T-helper 2 cell treated with Interferon-gamma antibody and Interleukin-4, amounts not matched to agents 5 μg/mL and 100 μg/mL, for 36 hours (primary cell): ENCODE results near the gene SAP30BP.
A peak's percentile ranks its signal among the peaks of the same experiment; 100 is the strongest.

Experiments used
- DNase-seq: peaks from one replicate; pipeline ENCODE4 v3.0.0; 2021; ENCODE audit warnings: low spot score
- H3K27ac Mint-ChIP-seq: one replicate; pipeline ENCODE4 v1.8.0; 2021; ENCODE audit warnings: mild to moderate bottlenecking, mixed read lengths
- H3K27me3 Mint-ChIP-seq: one replicate; pipeline ENCODE4 v1.8.0; 2021; ENCODE audit warnings: low read depth, mixed read lengths
- H3K36me3 Mint-ChIP-seq: one replicate; pipeline ENCODE4 v1.8.0; 2021; ENCODE audit warnings: low read depth, mixed read lengths
- H3K4me1 Mint-ChIP-seq: one replicate; pipeline ENCODE4 v1.8.0; 2021; ENCODE audit warnings: low read depth, mixed read lengths
- H3K4me3 Mint-ChIP-seq: one replicate; pipeline ENCODE4 v1.8.0; 2022; ENCODE audit warnings: mild to moderate bottlenecking, moderate library complexity, mixed read lengths
- H3K9me3 Mint-ChIP-seq: one replicate; pipeline ENCODE4 v1.8.0; 2021; ENCODE audit warnings: mixed read lengths

The SAP30BP gene

DNA sequence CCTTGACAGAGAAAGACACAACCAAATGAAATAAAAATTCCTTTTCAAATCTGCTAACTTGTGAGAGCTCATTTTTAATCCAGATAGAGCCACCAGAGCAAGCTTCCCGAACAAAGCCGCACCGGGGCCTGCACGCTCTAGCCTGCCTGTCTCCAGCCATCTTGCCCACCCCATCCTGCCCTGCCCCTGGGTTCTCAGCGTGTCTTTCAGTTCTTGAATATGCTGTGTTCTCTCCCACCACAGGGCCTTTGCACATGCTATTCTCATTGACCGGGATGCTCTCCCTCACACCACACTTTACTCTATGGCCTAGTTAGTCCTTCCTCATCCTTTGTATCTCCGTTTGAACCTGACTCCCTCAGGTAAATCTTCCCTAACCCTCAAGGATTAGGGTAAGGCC is 19.2 kb upstream of the SAP30BP start:
- H3K36me3 Mint-ChIP-seq, result no peaks in the 10 kb centered on the region
- H3K4me3 Mint-ChIP-seq, result no peak overlapping the region
- no peak for DNase-seq
- peaks cover 8% of the 10 kb centered on the region for H3K4me1 Mint-ChIP-seq
- no peaks in the 10 kb centered on the region for H3K9me3 Mint-ChIP-seq
- H3K27ac Mint-ChIP-seq, result no peak overlapping the region
- no peaks in the 10 kb centered on the region for H3K27me3 Mint-ChIP-seq

- H3K4me1 Mint-ChIP-seq, result peaks cover 8% of the 10 kb centered on the region
- H3K27me3 Mint-ChIP-seq, result no peaks in the 10 kb centered on the region
- no peak for DNase-seq
- H3K4me3 Mint-ChIP-seq, result no peak overlapping the region
- no peaks in the 10 kb centered on the region for H3K9me3 Mint-ChIP-seq
- H3K27ac Mint-ChIP-seq, result no peak overlapping the region
- no peaks in the 10 kb centered on the region for H3K36me3 Mint-ChIP-seq
These were observed 17.5 kb upstream of the SAP30BP start for GRCh38 chr17:75649687-75650086.

- no peaks in the 10 kb centered on the region for H3K27me3 Mint-ChIP-seq
- no peaks in the 10 kb centered on the region for H3K9me3 Mint-ChIP-seq
These were observed 16.3 kb upstream of the SAP30BP start for GRCh38 chr17:75650874-75651273.

GRCh38 chr17:75652341-75652740 is 14.8 kb upstream of the SAP30BP start:
- Mint-ChIP-seq H3K27me3 (no peaks in the 10 kb centered on the region), H3K9me3 (no peaks in the 10 kb centered on the region), H3K27ac (no peak overlapping the region), H3K4me1 (no peaks in the 10 kb centered on the region), H3K4me3 (no peak overlapping the region), H3K36me3 (peaks cover 3% of the 10 kb centered on the region)
- DNase-seq, result no peak

More at GRCh38 chr17:75650874-75651273, 16.3 kb upstream of the SAP30BP start:
- H3K4me1 Mint-ChIP-seq, result peaks cover 4% of the 10 kb centered on the region
- no peak for DNase-seq
- no peaks in the 10 kb centered on the region for H3K36me3 Mint-ChIP-seq
- no peak overlapping the region for H3K4me3 Mint-ChIP-seq
- H3K27ac Mint-ChIP-seq, result no peak overlapping the region

DNA sequence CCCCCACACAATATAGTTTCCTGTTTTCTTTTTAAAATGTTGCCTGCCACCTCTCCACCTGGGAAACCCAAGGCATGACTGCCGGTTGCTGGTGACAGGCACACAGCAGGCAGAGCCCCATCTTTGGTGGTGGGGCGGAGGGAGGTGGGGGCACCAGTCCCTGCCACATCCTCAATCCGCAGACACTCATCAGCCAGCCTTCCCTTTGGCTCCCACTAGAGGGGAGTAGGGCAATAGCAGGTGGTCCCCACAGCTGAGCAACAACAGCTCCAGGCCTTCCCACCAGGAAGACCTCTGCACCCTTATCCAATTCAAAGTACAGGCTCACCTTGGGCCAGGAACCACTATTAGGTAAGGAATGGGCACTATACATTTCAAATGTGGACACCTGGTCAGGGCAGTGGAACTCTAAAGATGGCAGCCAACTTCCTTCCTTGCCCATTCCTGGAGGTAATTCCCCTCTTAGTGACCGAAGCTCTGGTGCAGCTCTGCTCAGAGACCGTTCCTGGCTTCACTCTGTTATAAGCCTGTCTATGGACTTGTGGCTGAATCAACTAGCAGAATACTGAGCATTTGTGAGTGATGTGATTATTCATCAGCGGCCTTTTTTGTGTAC is 14.1 kb upstream of the SAP30BP start:
- Mint-ChIP-seq H3K36me3 (peaks cover 3% of the 10 kb centered on the region), H3K4me3 (no peak overlapping the region), H3K27me3 (no peaks in the 10 kb centered on the region), H3K9me3 (no peaks in the 10 kb centered on the region), H3K4me1 (no peaks in the 10 kb centered on the region), H3K27ac (peak overlapping the region; percentile 74)
- no peak for DNase-seq

DNA sequence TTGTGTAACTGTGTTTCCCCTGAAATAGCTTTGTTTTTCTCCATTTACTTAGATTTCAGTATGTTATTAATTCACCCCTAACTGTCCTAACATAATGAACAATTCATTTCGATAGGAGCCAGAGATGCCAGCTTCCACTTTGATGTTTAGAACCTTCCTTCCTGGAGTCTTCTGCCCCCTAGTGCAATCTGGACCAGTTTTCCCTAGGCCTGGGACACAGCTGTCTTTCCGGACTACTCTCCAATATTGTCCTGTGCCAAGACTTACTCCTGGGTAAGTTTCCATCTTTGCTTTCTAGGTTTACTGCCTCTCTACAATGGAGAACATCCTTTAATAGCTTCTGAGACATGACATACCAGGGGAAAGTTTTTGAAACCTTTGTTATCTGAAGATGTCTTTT is 13.0 kb upstream of the SAP30BP start:
- Mint-ChIP-seq H3K27ac (no peak overlapping the region), H3K4me1 (no peaks in the 10 kb centered on the region), H3K9me3 (no peaks in the 10 kb centered on the region), H3K27me3 (no peaks in the 10 kb centered on the region), H3K4me3 (no peak overlapping the region), H3K36me3 (peaks cover 3% of the 10 kb centered on the region)
- DNase-seq, result no peak

GRCh38 chr17:75658237-75658636 is 8.9 kb upstream of the SAP30BP start:
- Mint-ChIP-seq H3K4me3 (no peak overlapping the region), H3K9me3 (no peaks in the 10 kb centered on the region), H3K27me3 (no peaks in the 10 kb centered on the region), H3K36me3 (peaks cover 7% of the 10 kb centered on the region), H3K4me1 (no peaks in the 10 kb centered on the region), H3K27ac (no peak overlapping the region)
- no peak for DNase-seq

- no peaks in the 10 kb centered on the region for H3K9me3 Mint-ChIP-seq
- no peak overlapping the region for H3K4me3 Mint-ChIP-seq
- H3K4me1 Mint-ChIP-seq, result peaks cover 5% of the 10 kb centered on the region
- no peak for DNase-seq
- no peaks in the 10 kb centered on the region for H3K27me3 Mint-ChIP-seq
- peaks cover 9% of the 10 kb centered on the region for H3K36me3 Mint-ChIP-seq
- no peak overlapping the region for H3K27ac Mint-ChIP-seq
These were observed 5.6 kb upstream of the SAP30BP start for GRCh38 chr17:75661531-75661930.

DNA sequence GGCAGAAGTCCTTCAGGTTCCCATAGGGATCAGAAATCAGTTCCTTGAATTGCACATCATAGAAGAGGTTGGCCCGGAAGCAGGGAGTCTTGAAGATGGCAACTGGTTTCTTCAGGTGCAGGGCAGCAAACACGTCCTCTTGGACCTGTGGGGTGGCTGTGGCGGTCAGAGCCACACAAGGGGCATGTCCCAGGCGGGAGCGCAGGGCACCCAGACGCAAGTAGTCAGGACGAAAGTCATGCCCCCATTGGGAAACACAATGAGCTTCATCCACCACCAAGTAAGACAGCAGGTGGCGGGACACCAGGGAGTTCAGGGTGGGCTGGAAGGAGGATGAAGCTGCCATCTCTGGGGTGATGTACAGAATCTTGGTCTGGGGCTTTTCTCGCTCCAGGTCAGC is 4.6 kb upstream of the SAP30BP start:
- no peak overlapping the region for H3K27ac Mint-ChIP-seq
- peaks cover 5% of the 10 kb centered on the region for H3K4me1 Mint-ChIP-seq
- no peak overlapping the region for H3K4me3 Mint-ChIP-seq
- DNase-seq, result no peak
- H3K9me3 Mint-ChIP-seq, result no peaks in the 10 kb centered on the region
- H3K27me3 Mint-ChIP-seq, result no peaks in the 10 kb centered on the region
- peaks cover 6% of the 10 kb centered on the region for H3K36me3 Mint-ChIP-seq

- Mint-ChIP-seq H3K4me3 (no peak overlapping the region), H3K27ac (no peak overlapping the region), H3K9me3 (no peaks in the 10 kb centered on the region), H3K4me1 (peaks cover 14% of the 10 kb centered on the region), H3K36me3 (peaks cover 13% of the 10 kb centered on the region), H3K27me3 (no peaks in the 10 kb centered on the region)
- DNase-seq, result no peak
These were observed 3.0 kb upstream of the SAP30BP start for GRCh38 chr17:75664099-75664549.

DNA sequence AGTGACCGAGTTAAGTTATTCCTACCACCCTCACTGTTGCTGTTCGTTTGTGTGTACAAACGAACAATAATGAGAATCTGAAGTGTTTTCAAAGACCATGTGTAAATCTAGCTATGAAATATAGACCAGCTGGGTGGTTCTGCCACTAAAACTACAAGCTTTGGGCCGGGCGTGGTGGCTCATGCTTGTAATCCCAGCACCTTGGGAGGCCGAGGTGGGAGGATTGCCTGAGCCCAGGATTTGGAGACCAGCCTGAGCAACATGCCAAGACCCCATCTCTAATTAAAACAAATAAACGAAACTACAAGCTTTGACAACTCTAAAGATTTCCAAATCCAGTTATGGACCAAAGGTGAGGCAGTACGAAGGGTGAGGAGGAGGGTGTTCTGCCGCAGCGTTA is 1.2 kb upstream of the SAP30BP start:
- Mint-ChIP-seq H3K4me3 (peak overlapping the region; percentile 69), H3K27ac (peak overlapping the region; percentile 73), H3K4me1 (peaks cover 19% of the 10 kb centered on the region), H3K9me3 (no peaks in the 10 kb centered on the region), H3K27me3 (no peaks in the 10 kb centered on the region), H3K36me3 (peaks cover 23% of the 10 kb centered on the region)
- no peak for DNase-seq

DNA sequence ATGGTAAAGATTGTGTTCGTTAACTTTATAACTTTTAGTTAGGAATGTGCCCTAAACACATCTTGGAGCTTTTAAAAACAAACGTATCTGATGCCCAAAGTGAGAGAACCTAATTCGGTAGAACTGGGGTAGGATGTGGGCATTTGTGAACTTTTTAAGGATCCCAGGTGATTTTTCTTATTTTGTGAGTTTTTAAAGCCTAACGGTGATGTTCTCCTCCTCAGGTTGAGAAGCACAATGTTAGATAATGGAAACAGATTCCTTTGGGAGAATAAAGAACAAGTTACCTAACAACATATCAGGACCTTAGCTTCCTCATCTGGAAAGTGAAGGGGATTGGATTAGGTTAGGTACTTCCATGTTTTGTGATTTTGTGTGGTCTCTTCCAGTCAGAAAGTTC is 687 bp downstream of the SAP30BP start:
- Mint-ChIP-seq H3K36me3 (peaks cover 28% of the 10 kb centered on the region), H3K4me3 (no peak overlapping the region), H3K27ac (no peak overlapping the region), H3K9me3 (no peaks in the 10 kb centered on the region), H3K27me3 (no peaks in the 10 kb centered on the region), H3K4me1 (peaks cover 19% of the 10 kb centered on the region)
- DNase-seq, result no peak

GRCh38 chr17:75668489-75668888 is 1.4 kb downstream of the SAP30BP start:
- Mint-ChIP-seq H3K36me3 (peaks cover 32% of the 10 kb centered on the region), H3K27me3 (no peaks in the 10 kb centered on the region), H3K27ac (no peak overlapping the region)

DNA sequence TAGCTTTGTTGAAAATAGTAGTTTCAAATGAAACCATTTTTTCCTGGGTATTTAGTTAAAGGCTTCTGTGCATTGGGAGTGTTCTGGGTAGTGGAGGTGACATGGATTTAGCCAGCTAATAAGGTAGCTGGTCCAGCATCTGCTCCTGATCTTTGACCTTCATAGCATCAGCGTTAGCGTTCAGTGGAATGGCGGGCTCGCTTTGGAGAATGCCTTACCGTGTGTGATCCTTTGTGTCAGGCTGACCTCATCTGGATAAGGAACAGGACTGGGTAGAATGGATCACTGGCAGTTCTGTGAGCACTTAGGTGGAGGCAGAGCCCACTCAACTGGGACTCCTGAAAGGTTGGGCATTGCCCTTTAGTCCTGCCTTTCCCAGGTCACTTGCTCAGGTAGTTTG is 3.7 kb downstream of the SAP30BP start:
- no peaks in the 10 kb centered on the region for H3K9me3 Mint-ChIP-seq
- H3K4me3 Mint-ChIP-seq, result no peak overlapping the region
- peaks cover 35% of the 10 kb centered on the region for H3K36me3 Mint-ChIP-seq
- peak overlapping the region; percentile 45 for H3K27ac Mint-ChIP-seq
- no peak for DNase-seq
- peaks cover 21% of the 10 kb centered on the region for H3K4me1 Mint-ChIP-seq
- no peaks in the 10 kb centered on the region for H3K27me3 Mint-ChIP-seq

More at GRCh38 chr17:75668489-75668888, 1.4 kb downstream of the SAP30BP start:
- peaks cover 19% of the 10 kb centered on the region for H3K4me1 Mint-ChIP-seq
- H3K4me3 Mint-ChIP-seq, result no peak overlapping the region
- no peak for DNase-seq
- no peaks in the 10 kb centered on the region for H3K9me3 Mint-ChIP-seq

- Mint-ChIP-seq H3K9me3 (no peaks in the 10 kb centered on the region), H3K27me3 (no peaks in the 10 kb centered on the region), H3K4me1 (peaks cover 18% of the 10 kb centered on the region), H3K4me3 (no peak overlapping the region), H3K36me3 (peaks cover 39% of the 10 kb centered on the region), H3K27ac (no peak overlapping the region)
- DNase-seq, result no peak
These were observed 4.9 kb downstream of the SAP30BP start for GRCh38 chr17:75672011-75672410.
